Stimulated activated CD4-positive, alpha-beta T cell treated with anti-CD3 and anti-CD28 coated beads, Interleukin-15, amount 100 ng/mL, for 48 hours (primary cell): Measurements from ENCODE around the gene FBXL4.

Source experiments
- DNase-seq, 2 donors: peaks; one replicate each; pipeline ENCODE4 v3.0.0-alpha.2; 2020; ENCODE audit warnings: low read depth in 2 of 2

Gene FBXL4

GRCh38 chr6:98824902-98825599 lies 122.7 kb downstream of the FBXL4 start:
- DNase-seq: no peak

- DNase-seq: no peak
Measured at GRCh38 chr6:98824162-98824901, 123.4 kb downstream of the FBXL4 start.

GRCh38 chr6:98823428-98824161 lies 124.2 kb downstream of the FBXL4 start:
- DNase-seq: no peak

GRCh38 chr6:98821756-98822405 lies 125.9 kb downstream of the FBXL4 start:
- no peak for DNase-seq
